Esophagus (tissue), 2 donors: ENCODE measurements around the gene TEX264. TPM values are rescaled to one million over a fixed set of nuclear protein-coding genes. Genes with fewer than 3 reads are reported as not detected.

Experiments
- H3K27ac ChIP-seq, 2 donors: one replicate each; pipeline ENCODE4 v1.5.1; 2013; ENCODE audit warnings: low read depth in 2 of 2, mild to moderate bottlenecking in 2 of 2, inconsistent platforms in 1 of 2, low read length in 1 of 2, moderate library complexity in 1 of 2
- H3K27me3 ChIP-seq, 2 donors: one replicate each; pipeline ENCODE4 v1.6.1; 2013; ENCODE audit warnings: low read length in 2 of 2, control low read depth in 1 of 2, mild to moderate bottlenecking in 1 of 2; ENCODE audit not compliant: insufficient read depth in 2 of 2, control insufficient read depth in 1 of 2
- H3K36me3 ChIP-seq, 2 donors: one replicate each; pipeline ENCODE4 v1.6.1; 2013; ENCODE audit warnings: low read length in 1 of 2; ENCODE audit not compliant: control insufficient read depth in 2 of 2, insufficient read depth in 2 of 2
- H3K4me1 ChIP-seq, 2 donors: one replicate each; pipeline ENCODE4 v1.6.1; 2013; ENCODE audit warnings: low read length in 1 of 2; ENCODE audit not compliant: control insufficient read depth in 2 of 2, insufficient read depth in 2 of 2
- H3K4me3 ChIP-seq, 2 donors: one replicate each; pipeline ENCODE4 v1.5.1; 2013; ENCODE audit warnings: low read length in 2 of 2, mild to moderate bottlenecking in 2 of 2, low read depth in 1 of 2, moderate library complexity in 1 of 2
- H3K9me3 ChIP-seq, 2 donors: one replicate each; pipeline ENCODE4 v1.6.1; 2013; ENCODE audit warnings: mild to moderate bottlenecking in 2 of 2, low read depth in 1 of 2, low read length in 1 of 2, moderate library complexity in 1 of 2; ENCODE audit not compliant: control insufficient read depth in 2 of 2, insufficient read depth in 1 of 2
- WGBS, 2 donors: extraction: QIAGEN DNeasy Blood & Tissue Kit; methylation state at CpG; one replicate each; pipeline ENCODE4 v1.1.7; 2013; 5-methylcytosine and 5-hydroxymethylcytosine counted together
- polyA plus RNA-seq, 2 donors: library from polyadenylated mRNA; stranded (reverse); fragments of 200-250 nt; gene quantifications; one replicate each; pipeline ENCODE4 v1.2.3, GENCODE V29; 2013
- donor health status: healthy with polysubstance abuse.
- donor health status: Bipolar disorder and iron deficiency.

TEX264 gene
- polyA plus RNA-seq, 2 donors, result 46.7 to 59.5 TPM

DNA sequence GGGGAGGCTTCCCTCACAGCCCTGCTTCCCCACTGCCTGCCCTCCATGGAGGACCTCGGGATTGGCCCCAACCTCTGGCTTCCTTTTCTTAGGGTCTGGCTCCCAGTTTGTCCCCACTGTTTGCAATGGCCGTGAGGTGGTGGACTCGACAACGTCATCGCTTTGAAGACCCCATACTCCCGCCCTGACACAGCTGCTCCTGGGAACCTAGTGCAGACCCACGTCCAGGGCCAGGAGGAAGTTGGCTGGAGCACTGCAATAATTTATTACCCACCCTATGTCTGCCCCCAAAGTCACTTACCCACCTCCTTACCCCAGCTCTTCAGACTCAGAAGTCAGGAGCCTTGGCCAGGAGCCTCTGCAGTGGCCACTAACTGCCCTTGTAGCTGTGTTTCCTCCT is 46.9 kb downstream of the TEX264 start:
- Histone ChIP-seq H3K4me1 (no peaks in the 10 kb centered on the region), H3K27ac (no peak overlapping the region), H3K9me3 (peaks cover 0 to 2% of the 10 kb centered on the region in 2 donors), H3K36me3 (no peaks in the 10 kb centered on the region), H3K4me3 (no peak overlapping the region), H3K27me3 (no peaks in the 10 kb centered on the region)
- WGBS, 2 donors, result 73 to 85% methylated on average over 7 of the region's 7 CpGs

DNA sequence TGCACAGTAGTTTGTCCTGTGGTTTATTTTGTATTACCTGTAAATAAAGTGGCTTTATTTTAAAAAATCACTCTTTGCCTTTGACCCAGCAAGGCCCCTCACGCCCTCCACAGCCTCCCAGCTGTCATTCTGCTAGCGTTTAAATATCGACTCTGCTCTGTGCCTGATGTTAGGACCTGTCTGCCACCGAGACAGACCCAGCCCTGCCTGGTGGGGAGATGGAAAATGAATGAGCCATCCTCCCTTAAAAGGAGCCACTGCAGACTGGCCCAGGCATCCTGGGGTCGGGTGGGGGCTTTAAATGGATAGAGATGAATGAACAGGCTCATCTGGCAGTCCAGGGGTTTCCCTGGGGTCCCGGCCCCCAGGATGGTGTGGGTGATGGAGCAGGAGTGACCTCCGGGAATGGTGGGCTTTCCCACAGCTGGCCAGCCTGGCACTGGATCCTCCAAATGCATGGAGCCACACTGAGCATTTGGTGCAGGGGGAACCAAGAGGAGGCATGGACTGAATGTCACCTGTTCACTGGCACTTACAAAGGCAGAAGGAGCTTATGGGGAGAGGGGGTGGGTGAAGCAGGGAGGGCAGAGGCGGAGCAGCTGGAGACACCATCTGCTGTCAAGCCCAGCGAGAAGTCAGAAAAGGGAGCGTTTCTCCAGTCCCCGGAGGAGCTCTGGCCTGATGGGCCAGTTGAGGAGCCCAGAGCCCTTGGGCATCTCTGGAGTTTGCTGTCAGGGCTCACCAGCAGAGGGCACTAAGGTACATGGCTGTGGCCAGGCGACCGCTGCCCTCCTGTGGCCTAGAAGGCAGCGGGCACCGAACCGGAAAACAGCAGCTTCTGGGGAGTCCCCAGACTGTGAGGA is 47.7 kb downstream of the TEX264 start:
- no peak overlapping the region for H3K27ac ChIP-seq
- H3K27me3 ChIP-seq, result no peaks in the 10 kb centered on the region
- H3K36me3 ChIP-seq, result no peaks in the 10 kb centered on the region
- H3K4me1 ChIP-seq, result no peaks in the 10 kb centered on the region
- no peak overlapping the region for H3K4me3 ChIP-seq
- peaks cover 0 to 2% of the 10 kb centered on the region in 2 donors for H3K9me3 ChIP-seq
- WGBS, 2 donors, result 36 to 43% methylated on average over 15 to 16 of the region's 16 CpGs

DNA sequence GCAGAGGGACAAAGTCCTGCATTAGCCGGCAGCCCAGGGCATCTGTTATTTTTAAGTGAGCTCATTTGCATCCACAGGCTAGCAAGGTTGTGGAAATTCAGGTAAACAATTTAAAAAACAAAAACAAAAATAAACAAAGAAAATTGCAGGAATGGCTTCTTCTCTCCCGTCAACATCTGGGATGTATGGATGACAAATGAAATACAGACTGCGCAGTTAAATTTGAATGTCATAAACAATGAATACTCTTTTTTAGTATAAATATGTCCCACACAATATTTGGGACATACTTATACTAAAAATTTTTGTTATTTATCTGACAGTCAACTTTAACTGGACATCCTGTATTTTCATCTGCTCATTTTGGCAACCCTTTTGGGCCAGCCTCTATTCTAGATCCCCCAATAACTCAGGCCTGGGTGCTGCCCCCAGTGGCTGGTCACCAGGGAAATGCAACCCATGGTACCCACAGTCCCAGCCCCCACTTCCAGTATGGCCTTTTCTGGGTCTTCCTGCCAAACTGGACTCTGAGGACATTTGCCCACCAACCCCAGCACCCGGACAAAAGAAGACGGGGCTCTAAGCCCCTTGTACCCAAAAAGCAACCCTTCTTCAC is 48.5 kb downstream of the TEX264 start:
- no peaks in the 10 kb centered on the region for H3K4me1 ChIP-seq
- H3K4me3 ChIP-seq, result no peak overlapping the region
- peaks cover 0 to 2% of the 10 kb centered on the region in 2 donors for H3K9me3 ChIP-seq
- WGBS, 2 donors, result 71 to 75% methylated on average over 5 of the region's 5 CpGs
- H3K27ac ChIP-seq, result no peak overlapping the region
- H3K36me3 ChIP-seq, result no peaks in the 10 kb centered on the region
- H3K27me3 ChIP-seq, result no peaks in the 10 kb centered on the region

DNA sequence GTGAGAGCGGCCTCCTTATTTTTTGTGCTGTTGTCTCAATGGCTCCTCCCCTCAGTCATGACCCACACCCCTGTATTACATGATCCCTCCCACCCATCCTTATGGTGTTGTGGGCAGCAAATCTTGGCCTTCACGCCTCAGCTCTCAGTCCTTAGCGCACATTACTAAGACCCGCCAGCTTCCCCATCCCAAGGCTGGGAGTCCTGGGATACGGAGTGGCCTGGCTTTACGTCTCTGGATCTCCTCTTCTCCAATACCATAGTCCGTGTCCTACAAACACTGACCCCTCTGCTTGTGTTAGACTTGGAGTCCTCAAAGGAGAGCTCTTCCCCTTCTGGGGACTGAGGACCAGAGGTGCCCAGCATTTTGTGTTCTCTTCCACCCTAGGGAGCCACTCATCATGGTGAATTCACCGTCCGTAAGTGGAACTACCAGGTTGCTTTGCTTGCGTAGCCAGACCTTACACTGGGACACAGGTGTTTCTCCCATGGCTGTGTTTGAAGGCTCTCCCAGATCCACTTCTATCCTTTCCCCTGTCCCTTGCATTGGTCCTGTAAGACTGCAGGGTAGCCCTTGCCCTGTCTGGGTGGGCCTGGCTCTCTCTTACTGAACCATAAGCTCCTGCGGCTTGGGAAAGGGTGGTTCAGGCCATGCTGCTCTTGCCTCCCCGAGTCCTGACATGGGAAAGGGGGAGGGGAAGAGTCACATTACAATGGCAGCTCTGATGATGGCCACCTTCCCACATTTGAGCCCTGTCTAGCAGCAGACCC is 49.4 kb downstream of the TEX264 start:
- WGBS, 2 donors, result 88 to 91% methylated on average over 12 of the region's 12 CpGs
- no peak overlapping the region for H3K27ac ChIP-seq
- H3K9me3 ChIP-seq, result no peaks in the 10 kb centered on the region
- no peaks in the 10 kb centered on the region for H3K27me3 ChIP-seq
- no peaks in the 10 kb centered on the region for H3K36me3 ChIP-seq
- H3K4me1 ChIP-seq, result no peaks in the 10 kb centered on the region
- no peak overlapping the region for H3K4me3 ChIP-seq

DNA sequence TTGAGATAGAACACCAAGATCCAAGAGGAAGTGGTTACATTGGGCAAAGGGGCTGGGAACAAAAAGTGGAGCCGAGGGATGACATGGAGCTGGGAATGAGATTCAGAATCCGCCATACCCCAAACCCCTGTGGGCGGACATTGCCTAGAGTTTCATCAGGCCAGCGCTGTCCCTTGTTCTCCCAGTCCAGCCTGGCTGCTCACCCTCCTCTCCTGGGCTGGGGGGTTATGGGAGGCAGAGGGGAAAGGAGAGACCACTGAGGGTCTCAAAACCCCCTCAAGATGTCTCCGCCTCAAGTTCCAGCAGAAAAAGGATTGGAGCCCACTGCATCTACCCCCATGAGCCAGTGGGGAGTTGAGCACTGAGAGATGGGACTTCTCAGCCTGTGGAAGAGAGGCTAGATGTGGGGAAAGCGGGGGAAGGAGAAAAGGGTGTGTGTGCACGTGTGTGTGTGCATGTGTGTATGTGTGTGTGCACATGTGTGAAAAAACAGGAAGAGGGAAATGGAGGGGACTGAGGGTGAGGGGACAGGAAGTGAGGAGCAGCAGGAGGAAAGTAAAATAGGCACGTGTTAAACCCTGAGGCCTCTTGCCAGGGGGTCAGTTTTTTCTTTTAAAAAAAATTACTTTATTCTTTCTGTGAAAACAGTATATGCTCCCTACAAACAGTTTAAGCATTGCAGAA is 50.2 kb downstream of the TEX264 start:
- no peaks in the 10 kb centered on the region for H3K27me3 ChIP-seq
- no peaks in the 10 kb centered on the region for H3K9me3 ChIP-seq
- H3K27ac ChIP-seq, result no peak overlapping the region
- no peaks in the 10 kb centered on the region for H3K4me1 ChIP-seq
- no peaks in the 10 kb centered on the region for H3K36me3 ChIP-seq
- no peak overlapping the region for H3K4me3 ChIP-seq
- whole genome bisulfite sequencing, 2 donors, result 73 to 76% methylated on average over 8 of the region's 8 CpGs

DNA sequence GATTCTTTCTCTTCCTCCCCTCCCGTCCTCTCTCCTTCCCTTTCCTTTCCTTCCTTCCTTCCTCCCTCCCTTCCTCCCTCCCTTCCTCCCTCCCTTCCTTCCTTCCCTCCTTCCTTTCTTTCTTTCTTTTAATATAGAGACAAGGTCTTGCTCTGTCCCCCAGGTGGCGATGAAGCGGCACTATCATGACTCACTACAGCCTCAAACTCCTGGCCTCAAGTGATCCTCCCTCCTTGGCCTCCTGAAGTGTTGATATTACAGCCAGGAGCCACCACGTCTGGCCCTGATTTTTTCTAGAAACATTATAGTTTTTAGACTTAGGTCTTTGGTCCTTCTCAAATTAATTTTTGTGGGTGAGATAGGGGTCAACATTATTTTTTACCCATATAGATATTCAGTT is 51.3 kb downstream of the TEX264 start:
- Histone ChIP-seq H3K9me3 (no peaks in the 10 kb centered on the region), H3K27ac (no peak overlapping the region), H3K36me3 (no peaks in the 10 kb centered on the region), H3K27me3 (no peaks in the 10 kb centered on the region), H3K4me1 (no peaks in the 10 kb centered on the region), H3K4me3 (no peak overlapping the region)
- WGBS, 2 donors, result 66 to 71% methylated on average over 4 of the region's 4 CpGs

DNA sequence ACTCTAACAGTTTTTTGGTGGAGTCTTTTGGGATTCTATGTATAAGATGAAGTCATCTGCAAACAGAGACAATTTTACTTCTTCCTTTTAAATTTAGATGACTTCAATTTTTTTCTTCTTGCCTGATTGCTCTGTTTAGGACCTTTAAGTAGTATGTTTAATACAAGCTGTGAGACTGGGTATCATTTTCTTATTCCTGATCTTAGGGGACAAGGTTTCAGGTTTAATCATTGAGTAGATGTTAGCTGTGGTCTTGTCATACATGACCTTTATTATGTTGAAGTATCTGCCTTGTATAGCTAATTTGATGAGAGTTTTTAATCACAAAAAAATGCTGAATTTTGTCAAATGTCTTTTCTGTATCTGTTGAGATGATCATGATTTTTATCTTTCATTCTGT is 56.4 kb downstream of the TEX264 start:
- Histone ChIP-seq H3K27me3 (no peaks in the 10 kb centered on the region), H3K27ac (no peak overlapping the region), H3K4me1 (no peaks in the 10 kb centered on the region), H3K9me3 (no peaks in the 10 kb centered on the region), H3K4me3 (no peak overlapping the region), H3K36me3 (no peaks in the 10 kb centered on the region)

DNA sequence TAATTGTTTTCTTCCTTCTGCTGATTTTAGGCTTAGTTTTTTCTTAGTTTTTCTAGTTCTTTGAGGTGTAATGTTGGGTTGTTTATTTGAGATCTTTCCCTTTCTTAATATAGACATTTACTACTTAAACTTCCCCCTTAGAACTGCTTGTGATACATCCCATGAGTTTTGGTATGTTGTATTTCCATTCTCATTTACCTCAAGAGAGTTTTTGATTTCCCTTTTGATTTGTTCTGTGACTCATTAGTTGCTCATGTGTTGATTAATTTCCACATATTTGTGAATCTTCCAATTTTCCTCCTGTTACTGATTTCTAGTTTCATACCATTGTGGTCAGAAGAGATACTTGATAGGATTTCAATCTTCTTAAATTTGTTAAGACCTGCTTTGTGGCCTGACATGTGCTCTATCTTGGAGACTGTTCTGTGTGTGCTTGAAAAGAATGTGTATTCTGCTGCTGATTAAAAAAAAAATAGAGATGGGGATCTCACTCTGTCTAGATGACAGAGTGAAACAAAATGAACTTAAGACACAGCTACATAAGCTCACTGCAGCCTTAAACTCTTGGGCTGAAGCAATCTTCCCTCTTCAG is 58.1 kb downstream of the TEX264 start:
- no peak overlapping the region for H3K27ac ChIP-seq
- H3K36me3 ChIP-seq, result no peaks in the 10 kb centered on the region
- H3K27me3 ChIP-seq, result no peaks in the 10 kb centered on the region
- H3K9me3 ChIP-seq, result no peaks in the 10 kb centered on the region
- H3K4me1 ChIP-seq, result no peaks in the 10 kb centered on the region
- H3K4me3 ChIP-seq, result no peak overlapping the region
